ENCODE measurements around the gene PPP2R3A. TPM values are rescaled to one million over a fixed set of nuclear protein-coding genes. Genes with fewer than 3 reads are reported as not detected.

PPP2R3A gene
- total RNA-seq, 2 donors from 2014 or later = 11.2 to 22.4 TPM

DNA sequence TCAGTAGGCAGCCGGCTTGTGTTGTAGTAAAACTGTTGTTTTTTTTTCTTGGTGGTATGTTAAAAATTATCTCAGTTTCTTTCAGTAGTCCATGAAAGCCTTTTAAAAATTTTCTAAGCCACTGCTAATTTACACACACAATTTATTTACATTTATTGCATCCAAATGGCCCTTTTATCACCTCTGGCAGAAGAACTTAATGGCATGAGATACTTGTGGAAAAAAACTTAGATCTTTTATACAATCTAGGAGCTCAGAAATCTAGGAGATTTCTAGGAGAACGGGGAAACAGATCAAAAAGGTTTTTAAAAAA is 1.4 kb downstream of the PPP2R3A start:
- ATAC-seq = no peak
- no peak for DNase-seq
- H3K36me3 ChIP-seq (replicated peaks in 1 of 2; ENCODE audit: insufficient read depth in 1 of 2, low read depth in 2 of 2) = no peaks in the 10 kb centered on the region
- intact Hi-C loops (cut with DNase I) = no loop called here
- peaks cover 29% of the 10 kb centered on the region for H3K4me1 ChIP-seq
- H3K27ac ChIP-seq = peak overlapping the region in 3 of 4 donors; percentile 28 to 93 (median 89)
- H3K9me3 ChIP-seq = no peaks in the 10 kb centered on the region
- 25 to 38% methylated on average over 2 of the region's 2 CpGs for WGBS, 2 donors
- TF ChIP-seq POLR2A (IDR thresholded peaks at IDR 0.05) = no peak
- TF ChIP-seq, protein P1, sequence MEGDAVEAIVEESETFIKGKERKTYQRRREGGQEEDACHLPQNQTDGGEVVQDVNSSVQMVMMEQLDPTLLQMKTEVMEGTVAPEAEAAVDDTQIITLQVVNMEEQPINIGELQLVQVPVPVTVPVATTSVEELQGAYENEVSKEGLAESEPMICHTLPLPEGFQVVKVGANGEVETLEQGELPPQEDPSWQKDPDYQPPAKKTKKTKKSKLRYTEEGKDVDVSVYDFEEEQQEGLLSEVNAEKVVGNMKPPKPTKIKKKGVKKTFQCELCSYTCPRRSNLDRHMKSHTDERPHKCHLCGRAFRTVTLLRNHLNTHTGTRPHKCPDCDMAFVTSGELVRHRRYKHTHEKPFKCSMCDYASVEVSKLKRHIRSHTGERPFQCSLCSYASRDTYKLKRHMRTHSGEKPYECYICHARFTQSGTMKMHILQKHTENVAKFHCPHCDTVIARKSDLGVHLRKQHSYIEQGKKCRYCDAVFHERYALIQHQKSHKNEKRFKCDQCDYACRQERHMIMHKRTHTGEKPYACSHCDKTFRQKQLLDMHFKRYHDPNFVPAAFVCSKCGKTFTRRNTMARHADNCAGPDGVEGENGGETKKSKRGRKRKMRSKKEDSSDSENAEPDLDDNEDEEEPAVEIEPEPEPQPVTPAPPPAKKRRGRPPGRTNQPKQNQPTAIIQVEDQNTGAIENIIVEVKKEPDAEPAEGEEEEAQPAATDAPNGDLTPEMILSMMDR (IDR thresholded peaks at IDR 0.05) = no peak
- no peaks in the 10 kb centered on the region for H3K27me3 ChIP-seq
- peak overlapping the region in 1 of 2 donors; percentile 65 for H3K4me3 ChIP-seq

DNA sequence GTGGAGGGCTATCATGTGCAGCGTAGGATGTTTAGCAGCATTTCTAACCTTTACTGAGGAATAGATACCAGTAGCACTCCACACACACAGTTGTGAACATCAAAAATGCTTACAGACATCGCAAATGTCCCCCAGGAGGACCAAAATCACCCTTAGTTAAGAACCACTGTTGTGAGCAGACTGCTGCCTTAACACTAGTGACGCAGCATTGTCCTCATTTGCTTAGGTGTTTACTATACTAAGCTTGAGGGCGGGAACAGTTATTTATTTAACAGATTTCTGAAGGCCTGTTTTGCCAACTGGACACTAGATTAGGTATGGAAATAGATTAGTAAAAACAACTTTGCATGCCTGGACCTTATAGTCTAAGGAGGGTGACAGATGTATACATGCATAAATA is 2.3 kb downstream of the PPP2R3A start:
- DNase-seq = peak in 2 of 4 donors; percentile 12 to 19
- no peak for ATAC-seq
- TF ChIP-seq, protein P1 (IDR thresholded peaks at IDR 0.05) = no peak
- TF ChIP-seq POLR2A (IDR thresholded peaks at IDR 0.05) = peak in 1 of 3 donors; percentile 13
- Histone ChIP-seq H3K4me1 (peaks cover 31% of the 10 kb centered on the region), H3K9me3 (no peaks in the 10 kb centered on the region), H3K27ac (peak overlapping the region; percentile 28 to 89 (median 42)), H3K4me3 (no peak overlapping the region), H3K36me3 (replicated peaks in 1 of 2; ENCODE audit: insufficient read depth in 1 of 2, low read depth in 2 of 2) (no peaks in the 10 kb centered on the region), H3K27me3 (no peaks in the 10 kb centered on the region)
- intact Hi-C loops (cut with DNase I) = no loop called here
- WGBS, 2 donors = 29 to 35% methylated on average over 4 of the region's 4 CpGs

DNA sequence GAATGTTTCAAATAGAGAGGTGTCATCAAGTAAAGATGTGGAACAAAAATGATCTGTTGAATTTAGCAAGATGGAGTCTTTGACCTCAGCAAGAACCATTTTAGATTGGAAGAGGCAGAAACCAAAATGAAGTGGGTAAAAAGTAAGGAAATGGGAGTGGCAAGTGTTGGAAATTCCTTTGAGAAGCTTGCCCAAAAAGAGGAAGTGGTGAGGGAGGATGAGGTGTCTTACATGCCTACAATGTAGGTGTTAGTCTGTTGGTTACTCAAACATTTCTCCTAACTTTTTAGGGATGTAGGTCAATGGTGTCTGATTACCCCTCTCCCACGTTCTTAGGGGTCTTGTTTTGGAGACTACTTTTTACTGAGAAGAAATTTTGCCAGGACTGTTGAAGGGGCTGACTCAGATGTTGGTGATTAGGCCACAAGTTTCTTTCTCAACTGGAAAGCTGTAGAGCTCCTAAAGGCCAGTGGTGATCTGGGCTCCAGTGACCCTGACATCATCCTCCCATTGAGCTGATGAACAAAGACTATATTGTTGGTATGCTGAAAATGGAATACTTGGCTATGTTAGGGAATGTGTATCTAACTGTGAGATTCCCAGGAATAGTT is 5.1 kb downstream of the PPP2R3A start:
- TF ChIP-seq POLR2A (IDR thresholded peaks at IDR 0.05) = no peak
- TF ChIP-seq, protein P1 (IDR thresholded peaks at IDR 0.05) = no peak
- no peak overlapping the region for H3K27ac ChIP-seq
- ATAC-seq (no peak), DNase-seq (no peak)
- intact Hi-C loops (cut with DNase I) = no loop called here
- no peaks in the 10 kb centered on the region for H3K36me3 ChIP-seq (replicated peaks in 1 of 2; ENCODE audit: insufficient read depth in 1 of 2, low read depth in 2 of 2)
- no peaks in the 10 kb centered on the region for H3K9me3 ChIP-seq
- H3K27me3 ChIP-seq = no peaks in the 10 kb centered on the region
- 88 to 91% methylated on average over 1 of the region's 1 CpG for WGBS, 2 donors
- H3K4me3 ChIP-seq = no peak overlapping the region
- peaks cover 41% of the 10 kb centered on the region for H3K4me1 ChIP-seq

DNA sequence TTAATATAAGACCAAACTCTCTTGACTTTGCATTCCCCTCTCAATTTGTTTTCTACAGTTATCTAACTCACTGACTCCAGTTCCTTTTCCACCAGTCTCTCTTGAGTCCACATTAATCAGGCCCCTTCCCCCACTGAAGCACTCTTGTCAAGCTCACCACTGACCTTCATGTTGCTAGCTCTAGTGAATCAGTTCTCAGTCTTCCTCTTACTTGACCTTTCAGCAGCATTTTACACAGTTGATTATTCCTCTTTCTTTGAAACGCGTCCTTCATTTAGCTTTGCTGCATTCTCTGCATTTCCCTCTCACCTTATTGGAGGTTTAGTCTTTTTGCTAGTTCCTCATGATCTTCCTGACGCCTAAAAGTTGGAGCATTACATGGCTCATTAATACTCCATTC is 8.3 kb downstream of the PPP2R3A start:
- H3K36me3 ChIP-seq (replicated peaks in 1 of 2; ENCODE audit: insufficient read depth in 1 of 2, low read depth in 2 of 2) = no peaks in the 10 kb centered on the region
- no peak for TF ChIP-seq POLR2A (IDR thresholded peaks at IDR 0.05)
- TF ChIP-seq, protein P1 (IDR thresholded peaks at IDR 0.05) = no peak
- 69 to 80% methylated on average over 3 of the region's 3 CpGs for WGBS, 2 donors
- no peaks in the 10 kb centered on the region for H3K9me3 ChIP-seq
- no peak for DNase-seq
- H3K27me3 ChIP-seq = no peaks in the 10 kb centered on the region
- H3K4me1 ChIP-seq = peaks cover 20% of the 10 kb centered on the region
- intact Hi-C loops (cut with DNase I) = no loop called here
- H3K27ac ChIP-seq = no peak overlapping the region
- no peak for ATAC-seq
- H3K4me3 ChIP-seq = no peak overlapping the region

DNA sequence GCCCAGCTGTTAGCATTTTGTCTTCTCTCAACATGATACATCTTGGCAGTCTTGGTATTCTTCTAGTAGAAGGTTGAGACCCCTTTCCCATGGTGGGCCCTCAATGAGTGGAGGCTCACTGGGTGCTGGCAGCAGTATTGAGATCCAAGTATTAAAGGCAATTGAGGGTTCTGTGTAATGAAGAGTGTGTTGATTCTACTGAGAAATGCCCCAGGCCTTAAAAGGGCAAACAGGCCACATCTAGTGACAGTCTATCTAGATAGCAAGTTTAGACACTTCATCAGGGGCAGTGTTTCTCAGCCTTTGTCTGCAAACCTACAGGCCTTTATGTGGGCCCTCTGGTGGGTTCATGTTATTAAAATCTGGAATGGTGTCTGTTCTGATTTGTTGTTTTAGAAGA is 9.5 kb downstream of the PPP2R3A start:
- Histone ChIP-seq H3K4me3 (no peak overlapping the region), H3K27ac (no peak overlapping the region)
- no peak for DNase-seq

More for the DNA sequence above, 9.5 kb downstream of the PPP2R3A start:
- no peaks in the 10 kb centered on the region for H3K9me3 ChIP-seq
- intact Hi-C loops (cut with DNase I) = no loop called here
- no peaks in the 10 kb centered on the region for H3K27me3 ChIP-seq
- H3K4me1 ChIP-seq = peaks cover 20% of the 10 kb centered on the region
- H3K36me3 ChIP-seq (replicated peaks in 1 of 2; ENCODE audit: insufficient read depth in 1 of 2, low read depth in 2 of 2) = no peaks in the 10 kb centered on the region
- ATAC-seq = no peak
- TF ChIP-seq, protein P1 (IDR thresholded peaks at IDR 0.05) = no peak
- TF ChIP-seq POLR2A (IDR thresholded peaks at IDR 0.05) = no peak

Measured in body of pancreas (tissue), 4 donors.